GM18502 (cell line): Measurements from ENCODE around the gene ADD2.

ENCODE experiments used
- ATAC-seq: cut with Tn5 transposase; IDR thresholded peaks from one replicate; pipeline ENCODE4 v1.9.1; 2021; ENCODE audit warnings: mild to moderate bottlenecking; ENCODE audit not compliant: unreplicated experiment, poor library complexity

Gene ADD2

DNA sequence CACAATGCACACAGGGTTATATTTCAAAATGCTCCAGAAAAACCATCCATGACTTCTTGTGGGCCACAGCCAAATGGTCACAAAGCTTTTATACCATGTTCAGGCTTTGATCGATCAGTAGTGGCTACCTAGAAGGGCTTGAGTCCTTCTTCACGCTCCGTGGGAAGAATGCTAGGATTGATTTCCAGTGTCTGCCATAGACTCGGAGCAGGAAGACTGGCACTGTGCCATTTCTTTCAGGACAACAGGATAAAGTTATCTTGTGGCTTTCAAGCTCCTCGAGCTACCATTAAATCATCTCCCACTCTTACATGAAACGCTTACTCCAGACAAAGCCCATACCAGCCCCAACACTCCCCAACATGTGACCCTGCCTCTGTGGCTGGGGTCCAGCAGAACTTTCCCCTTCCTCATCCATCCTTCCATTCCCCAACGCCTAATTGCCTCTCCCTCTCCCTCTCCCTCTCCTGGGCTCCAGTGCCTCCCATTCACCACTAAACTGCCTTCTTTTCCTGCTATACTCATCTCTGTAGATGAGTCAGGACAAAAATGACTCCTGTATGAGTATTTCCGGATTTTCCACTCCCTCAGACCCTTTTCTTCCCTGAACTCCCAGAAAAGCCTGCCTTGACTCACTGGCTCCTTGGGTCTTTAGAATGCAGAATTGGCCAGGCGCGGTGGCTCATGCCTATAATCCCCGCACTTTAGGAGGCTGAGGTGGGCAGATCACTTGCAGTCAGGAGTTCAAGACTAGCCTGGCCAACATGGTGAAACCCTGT, 40.9 kb downstream of the ADD2 start:
- no peak for ATAC-seq

DNA sequence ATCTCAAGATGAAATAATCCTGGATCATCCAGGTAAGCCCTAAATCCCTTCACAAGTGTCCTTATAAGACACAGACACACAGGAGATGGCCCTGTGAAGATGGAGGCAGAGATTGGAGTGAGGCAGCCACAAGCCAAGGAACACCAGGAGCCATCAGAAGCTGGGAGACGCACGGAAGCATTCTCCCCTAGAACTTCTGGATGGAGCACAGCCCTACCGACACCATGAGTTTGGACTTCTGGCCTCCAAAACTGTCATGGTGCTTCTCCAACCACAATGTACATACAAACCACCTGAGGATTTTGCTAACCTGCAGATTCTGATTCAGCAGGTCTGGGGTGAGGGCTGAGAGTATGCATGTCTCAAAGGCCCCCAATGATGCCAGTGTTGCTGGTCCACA, 42.5 kb downstream of the ADD2 start:
- no peak for ATAC-seq

DNA sequence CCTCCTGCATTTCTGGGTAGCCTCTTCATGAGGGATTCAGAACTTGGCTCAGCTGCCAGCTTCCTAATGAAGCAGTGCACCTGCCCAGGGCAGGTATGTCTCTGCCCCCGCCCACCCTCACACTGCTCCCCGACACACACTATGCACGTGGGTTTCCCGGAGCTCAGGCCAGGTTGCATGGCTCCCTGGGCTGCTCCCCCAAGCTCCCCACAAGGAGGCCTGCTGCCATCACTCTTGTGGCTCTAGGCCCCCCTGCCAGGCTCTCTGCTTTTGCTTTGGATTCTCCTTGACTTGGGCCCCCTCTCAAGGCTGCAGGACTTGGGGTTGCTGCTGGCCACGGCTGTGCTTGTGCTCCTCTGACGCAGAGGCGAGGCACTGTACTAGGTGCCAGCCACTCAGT, 43.6 kb downstream of the ADD2 start:
- no peak for ATAC-seq

DNA sequence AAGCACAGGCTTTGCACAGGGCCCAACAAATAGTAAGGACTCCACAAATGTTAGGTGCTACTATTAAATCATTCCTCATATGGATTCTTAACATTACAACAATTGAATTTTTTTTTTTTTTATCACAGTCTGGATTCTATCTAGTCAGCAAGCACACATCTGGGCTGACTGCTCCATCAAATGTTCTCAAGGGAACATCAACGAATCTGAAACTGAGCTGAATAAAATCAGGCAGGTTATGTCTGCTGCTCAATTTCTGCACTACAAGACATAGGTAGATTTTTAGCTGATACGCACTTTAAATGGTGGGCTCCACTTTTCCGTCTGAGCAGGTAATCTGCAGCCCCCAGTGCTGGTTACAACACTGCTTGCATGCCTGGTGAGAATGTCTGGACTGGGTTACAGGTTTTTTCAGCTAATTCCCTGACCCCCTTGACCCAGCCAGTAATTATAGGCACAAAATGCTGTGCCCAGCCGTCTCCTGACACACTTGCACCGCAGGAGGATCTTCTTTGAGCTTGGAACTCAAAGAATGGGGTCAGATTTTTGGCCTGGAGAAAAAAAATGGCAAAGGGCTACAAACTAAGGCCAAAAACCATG, 44.6 kb downstream of the ADD2 start:
- no peak for ATAC-seq

DNA sequence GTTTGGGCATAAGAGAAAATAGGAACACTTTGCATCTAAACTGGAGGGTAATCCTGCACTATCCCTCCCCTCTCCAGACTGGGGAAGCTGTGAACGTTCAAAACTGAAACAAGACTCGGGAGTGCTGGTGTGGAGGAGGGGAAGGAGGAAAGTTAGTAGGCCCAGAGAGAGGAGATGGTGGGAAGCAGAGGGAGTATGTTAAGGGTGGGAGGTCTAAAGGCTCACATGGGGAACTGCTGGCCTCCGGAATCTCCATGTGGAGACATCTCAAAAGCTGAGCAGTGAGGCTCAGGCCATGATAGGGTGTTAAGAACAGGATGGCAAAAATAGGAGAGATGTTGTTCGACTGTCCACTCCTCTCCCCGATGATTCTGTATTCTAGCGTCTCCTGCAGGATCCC, 47.9 kb downstream of the ADD2 start:
- ATAC-seq, result no peak

DNA sequence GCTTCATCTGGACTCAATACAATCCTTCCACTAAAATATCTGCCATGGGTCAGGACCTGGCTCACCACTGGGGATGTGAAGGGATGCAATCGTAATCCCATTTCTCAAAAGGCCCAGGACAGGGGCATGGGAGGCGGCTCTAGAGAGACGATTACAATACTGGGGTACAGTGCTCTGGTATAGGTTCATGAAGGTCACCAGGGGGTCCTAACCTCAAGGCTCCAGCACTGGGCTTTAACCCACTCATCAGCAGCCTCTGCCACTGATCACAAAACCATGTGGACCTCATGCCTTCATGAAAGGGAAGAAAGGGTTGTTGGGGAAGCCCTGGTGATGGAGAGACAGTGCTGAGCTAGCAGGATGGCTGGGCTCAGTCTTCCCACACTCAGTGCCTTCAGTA, 48.8 kb downstream of the ADD2 start:
- no peak for ATAC-seq

DNA sequence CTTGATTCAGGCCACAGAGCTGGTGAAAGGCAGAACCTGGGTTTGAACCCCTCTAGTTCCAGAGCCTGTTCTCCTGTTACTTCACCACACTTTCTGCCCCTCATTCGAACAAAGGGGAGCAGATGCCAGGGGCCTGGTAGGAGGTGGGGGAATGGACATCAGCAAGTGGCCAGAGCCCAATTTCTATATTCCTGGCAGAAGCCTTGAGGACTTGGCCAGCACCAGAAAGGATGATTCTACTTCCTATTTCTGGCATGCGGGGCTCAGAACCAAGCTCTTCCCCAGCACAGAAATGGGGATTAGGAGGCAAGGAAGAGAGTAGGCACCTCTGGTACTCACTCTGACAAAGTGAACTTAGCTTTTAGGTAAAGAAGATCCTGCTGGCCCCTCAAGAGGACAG, 49.3 kb downstream of the ADD2 start:
- no peak for ATAC-seq

DNA sequence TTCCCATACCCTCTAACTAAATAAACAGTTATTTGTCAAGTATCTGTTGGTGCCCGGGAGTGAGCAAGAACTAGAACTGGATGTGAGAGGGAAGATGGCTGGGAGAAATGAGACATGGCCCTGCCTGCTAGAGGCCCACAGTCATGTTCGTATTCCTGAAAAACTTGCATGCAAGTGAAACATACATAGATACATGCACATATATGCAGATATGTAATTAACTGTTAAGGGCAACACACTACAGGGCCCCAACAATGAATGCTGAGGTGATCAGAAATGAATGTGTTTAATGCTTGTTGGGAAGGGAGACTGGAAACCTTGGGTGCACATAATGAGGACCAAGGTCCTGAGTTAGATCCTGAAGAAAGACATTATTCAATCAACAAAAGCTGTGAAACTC, 49.8 kb downstream of the ADD2 start:
- no peak for ATAC-seq

DNA sequence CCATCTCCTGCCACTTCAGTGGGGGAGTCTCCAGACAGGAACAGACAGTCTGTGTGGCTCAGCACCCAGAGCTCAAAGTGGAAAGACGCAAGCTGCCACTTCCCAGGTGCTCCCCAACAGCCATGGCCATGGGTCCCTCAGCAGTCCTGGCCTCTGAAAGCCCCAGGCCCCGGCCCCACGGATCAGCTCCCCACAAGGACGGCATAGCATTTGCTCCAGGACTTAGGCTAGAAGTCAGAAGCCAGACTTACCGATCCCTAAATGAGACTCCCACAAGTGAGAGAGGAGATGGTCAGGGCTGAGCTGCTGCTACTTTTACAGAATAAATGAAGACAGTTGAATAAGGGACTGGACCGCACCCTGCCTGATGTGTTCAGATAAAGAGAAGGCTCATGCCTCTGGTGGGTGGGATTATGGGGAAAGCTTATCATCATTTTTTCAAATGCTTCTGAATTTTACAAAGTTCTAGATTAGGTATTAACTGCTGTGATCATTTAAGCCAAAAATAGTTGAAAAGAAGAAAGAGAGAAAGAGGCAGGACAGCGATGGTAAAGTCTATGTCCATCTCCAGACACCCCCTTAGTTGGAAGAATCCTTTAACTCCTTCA, 50.5 kb downstream of the ADD2 start:
- no peak for ATAC-seq

DNA sequence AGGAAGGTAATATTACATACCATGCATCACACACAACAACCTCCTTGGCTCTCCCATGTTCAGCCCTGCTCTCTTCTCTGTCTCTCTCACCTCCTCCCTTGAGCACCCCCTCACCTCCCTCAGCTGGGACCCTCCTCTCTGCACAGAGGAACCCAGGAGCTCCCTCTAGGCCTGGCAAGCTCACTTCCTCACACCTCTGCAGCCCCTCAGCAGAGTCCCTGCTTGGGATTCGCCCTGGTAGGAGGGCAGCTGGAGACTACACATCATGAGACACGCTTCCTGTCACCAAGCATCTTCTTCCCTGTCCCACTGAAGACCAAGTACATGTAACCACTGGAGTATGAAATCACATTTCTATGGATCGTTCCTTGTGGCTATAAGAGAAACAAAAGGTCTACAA, 51.0 kb downstream of the ADD2 start:
- no peak for ATAC-seq

DNA sequence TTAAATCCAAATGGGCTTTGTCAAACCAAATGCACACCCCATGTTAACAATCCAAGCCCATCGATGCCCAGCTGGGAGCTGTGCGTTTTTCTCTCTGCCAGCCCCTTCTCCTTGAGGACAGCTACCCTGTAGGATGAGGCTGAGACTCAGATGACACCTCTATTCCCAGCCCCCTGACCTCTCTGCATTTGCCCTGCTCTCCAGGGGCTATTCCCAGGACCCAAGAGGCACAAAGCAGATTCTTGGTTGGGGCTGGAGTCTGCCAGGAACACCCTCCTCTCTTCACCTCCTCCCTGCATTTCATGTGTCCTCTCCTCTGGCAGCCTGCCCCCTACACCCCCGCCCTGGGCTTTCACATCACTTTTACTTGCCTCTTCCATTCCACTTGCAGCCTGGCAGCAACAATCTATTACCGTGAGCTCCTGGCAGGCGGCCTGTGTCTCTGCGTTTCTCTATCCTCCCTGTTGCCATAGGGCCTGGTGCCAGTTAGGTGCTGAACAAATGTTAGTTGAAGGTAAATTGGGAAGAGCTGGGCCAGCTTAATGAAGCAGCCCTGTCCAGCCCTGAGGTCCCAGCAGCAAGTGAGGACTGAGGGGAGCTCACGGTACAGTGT, 51.8 kb downstream of the ADD2 start:
- no peak for ATAC-seq

DNA sequence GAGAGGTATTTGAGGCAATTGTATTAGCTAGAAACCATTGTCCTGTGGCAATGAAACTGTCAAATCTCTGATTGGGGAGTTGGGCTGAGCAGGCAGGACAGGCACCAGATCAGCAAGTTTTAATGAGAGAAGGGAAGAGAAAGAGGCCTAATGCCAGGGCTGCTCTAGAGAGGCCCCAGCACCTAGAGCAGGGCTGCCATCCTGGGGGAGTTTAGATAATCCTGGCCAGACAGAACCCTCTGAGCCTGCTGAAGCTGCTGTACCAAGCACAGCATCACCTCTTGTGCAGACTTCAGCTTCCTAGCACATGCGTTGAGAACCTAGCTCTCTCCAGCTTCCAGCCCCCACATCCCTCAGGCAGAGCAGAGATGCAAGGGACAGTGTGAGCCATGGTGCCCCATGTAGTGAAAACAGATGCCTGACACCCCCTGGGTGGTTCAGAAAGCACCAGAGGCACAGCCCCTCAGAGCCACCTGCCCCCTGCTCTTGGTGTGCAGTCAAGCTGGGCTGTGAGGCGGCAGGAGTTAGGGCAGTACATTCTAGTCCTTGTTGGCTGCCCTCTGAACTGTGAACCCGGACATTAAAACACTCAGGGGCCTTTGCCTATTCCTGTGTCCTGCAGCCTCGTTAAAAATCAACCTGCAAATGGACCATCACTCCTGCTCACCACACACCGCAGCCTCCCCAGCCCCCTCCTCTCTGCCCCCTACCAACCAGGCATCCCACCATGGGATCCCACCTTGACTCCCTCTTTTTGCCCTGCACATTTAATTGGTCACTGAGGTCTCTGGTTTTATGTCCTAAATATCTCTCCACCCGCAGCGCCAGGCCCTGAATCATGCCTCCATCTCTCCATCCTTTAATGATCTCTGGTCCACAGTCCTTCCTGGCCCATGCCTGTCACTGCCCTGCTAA, 52.7 kb downstream of the ADD2 start:
- no peak for ATAC-seq

DNA sequence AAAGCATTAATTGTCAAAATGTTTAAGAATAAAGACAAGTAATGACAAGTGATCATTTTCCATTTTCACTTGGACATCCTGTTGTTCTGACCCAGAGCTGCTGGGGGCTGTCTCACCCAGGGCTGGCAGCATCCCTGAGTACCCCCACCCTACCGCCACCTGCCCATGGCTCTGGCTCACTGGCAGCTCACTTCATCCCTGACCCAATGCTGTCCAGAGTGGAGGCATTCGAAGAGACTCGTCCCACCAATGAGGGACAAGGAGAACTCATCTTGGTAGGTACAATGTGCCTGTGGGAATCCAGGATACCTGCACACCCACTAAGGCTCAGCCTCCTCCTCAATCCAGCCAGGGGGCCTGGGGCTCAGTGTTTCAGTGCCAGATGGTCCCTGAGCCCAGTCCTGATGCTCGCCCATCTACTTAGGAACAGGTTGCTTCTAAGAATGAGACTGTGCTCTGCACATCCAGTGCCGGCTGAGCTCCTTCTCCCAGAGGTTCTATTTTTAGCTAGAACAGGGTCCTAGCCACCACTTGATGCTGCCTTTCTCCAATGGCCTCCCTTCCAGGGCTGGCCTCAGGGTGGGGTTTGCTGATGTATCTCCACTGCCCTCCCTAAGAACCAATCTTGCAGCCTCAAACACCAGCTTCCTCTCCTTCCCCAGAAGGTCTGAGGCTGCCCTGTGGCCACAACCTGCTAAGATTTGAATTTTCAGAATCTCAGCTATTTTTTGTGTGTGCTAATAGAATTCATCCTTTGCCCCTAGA, 53.7 kb downstream of the ADD2 start:
- ATAC-seq, result no peak

DNA sequence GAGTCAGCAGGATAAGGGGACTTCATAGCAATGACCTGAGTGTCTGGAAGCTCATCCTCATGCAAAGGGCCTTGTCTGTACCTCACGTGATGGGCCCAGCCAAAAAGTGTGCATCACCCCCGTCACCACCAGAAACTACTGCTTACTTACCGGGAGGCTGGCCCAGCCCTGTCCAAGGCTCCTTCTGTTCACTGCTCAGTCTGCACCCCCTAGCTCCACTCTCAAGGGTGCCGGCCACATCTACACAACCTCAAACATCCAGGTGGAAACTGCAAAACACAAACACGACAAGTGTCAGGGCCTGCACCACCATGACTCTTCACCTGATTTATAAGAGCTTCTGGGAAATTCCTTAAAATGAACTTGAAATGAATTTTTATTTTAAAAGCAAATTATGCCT, 55.1 kb downstream of the ADD2 start:
- no peak for ATAC-seq

DNA sequence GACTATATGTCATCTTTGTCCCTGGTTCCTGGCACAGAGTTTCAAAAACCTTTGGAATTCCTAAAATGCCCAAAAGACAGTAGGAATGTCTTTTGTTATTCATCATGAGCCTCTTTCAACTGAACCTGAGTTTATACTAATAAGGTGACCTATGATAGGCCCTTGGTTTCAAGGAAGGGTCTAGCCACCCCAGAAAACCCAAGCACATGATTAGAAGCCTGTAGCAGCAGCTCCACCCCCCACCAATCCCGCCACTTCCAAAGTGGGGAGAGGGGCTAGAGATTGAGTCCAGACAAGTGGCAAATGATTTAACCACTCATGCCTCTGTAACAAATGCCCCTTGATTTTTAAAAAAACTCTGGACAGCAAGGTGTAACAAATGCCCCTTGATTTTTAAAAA, 56.8 kb downstream of the ADD2 start:
- ATAC-seq, result no peak

DNA sequence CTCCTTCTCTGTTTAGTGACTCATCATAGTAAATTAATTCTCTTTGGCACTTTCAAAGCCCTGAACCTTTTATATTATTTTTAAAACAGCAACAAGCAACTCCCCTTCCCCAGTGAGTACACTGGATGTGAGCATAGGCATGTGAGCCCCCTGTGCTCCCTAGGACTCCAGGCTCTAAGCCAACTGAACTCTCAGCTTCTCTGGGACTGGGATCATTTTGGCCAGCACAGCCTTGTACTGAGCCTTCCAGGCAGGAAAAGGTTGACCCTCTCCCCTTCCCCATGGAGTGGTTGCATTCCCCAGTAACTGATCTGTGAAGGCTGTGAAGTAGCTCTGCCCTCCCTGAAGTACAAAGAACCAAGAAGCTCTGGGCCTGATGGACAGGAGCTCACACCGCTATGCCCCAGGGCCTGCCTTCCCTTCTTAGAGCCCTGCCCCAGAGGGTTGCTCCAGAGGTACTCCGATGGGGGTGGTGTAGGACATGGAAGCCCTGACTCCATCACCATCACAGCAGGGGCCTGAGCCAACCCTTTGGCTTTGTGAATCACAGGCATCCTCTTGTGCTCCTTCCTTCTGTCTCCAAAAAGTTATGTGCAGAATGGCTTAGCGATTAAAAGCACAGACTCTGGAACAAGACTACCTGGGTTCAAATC, 57.8 kb downstream of the ADD2 start:
- ATAC-seq, result no peak

DNA sequence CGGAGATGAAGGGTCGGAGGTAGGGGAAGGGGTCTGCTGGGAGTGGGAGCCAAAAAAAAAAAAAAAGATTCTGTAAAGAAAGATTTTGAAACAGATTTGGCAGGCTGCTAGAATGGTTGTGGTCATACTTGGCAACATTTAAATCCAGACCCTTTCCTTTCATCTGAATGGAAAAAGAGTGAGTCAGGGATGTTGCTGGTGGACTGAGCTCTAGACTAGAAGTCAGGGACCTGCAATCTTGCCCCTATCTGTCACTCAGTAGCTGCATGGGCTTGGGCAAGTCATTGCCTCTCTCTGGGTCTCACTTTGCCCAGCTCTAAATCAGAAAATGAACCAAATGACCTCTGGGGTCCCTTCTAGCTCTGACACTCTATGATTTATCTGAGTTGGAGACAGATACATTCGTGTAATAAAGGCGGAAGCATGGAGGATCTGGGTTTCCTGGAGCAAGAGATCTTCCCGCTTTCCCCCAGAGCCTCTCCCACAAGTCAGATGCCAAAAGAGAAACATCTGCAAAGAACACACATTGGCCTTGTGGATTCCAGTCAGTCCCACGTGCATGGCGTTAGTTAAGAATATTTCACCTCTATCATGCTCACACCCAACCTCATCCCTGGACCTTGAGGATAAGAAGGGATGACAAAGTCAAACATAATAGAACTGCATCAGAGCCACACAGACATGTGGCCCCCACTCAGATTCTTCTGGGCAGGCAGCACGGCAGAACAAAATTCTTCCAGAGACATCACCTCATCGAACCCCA, 58.5 kb downstream of the ADD2 start:
- ATAC-seq, result no peak

DNA sequence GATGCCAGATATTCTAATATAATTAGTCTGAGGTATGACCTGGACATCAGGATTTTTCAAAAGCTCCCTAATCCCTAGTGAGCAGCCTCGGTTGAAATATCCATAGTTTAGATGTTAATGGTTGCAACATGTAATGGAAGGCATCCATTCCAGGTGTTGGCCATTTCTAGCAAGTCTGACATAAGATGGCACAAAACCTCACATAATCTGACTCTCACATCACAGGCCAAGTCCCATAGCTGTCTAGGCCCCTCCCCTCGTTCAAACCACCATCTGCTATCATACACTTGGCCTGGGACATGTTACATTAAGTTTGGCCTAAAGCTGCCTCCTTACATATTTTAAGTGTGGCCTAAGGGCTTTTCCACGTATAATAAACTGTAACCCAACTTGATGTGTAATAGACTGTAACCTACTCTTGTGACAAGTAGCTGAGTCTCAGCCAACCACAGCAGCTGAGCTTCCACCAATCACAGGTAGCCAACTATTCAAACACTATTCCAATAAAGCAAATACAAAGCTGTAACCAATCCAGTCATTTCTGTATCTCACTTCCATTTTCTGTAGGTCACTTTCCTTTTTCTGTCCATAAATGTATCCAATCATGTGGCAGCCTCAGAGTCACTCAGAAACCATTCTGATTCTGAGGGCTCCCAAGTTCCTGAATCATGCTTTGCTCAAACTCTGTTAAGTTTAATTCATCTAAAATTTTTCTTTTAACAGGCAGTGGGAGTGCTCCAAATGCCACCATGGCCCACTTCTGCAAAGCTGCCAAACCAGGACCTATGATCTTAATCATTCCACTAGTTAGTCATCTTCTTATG, 59.4 kb downstream of the ADD2 start:
- ATAC-seq, result peak; percentile 55
